ENCODE data around the gene FBXO4. TPM values are rescaled to one million over a fixed set of nuclear protein-coding genes. Genes with fewer than 3 reads are reported as not detected.

The FBXO4 gene
- total RNA-seq, 1 experiment from 2014 or later: 9.0 TPM

GRCh38 chr5:41918105-41918504 lies 7.0 kb upstream of the FBXO4 start:
- no peak overlapping the region for H3K4me3 ChIP-seq (replicated peaks in 1 of 2; ENCODE audit: low read depth in 1 of 2, low read length in 2 of 2)
- H3K9me3 ChIP-seq (ENCODE audit: control insufficient read depth in 1 of 2, insufficient read depth in 1 of 2, low read depth in 1 of 2, low read length in 2 of 2): no peaks in the 10 kb centered on the region
- H4K20me1 ChIP-seq (ENCODE audit: insufficient read depth): no peaks in the 10 kb centered on the region
- intact Hi-C loops (cut with micrococcal nuclease): no loop called here
- H3K79me2 ChIP-seq (ENCODE audit: insufficient read depth, low read length): no peaks in the 10 kb centered on the region
- no peak overlapping the region for H3K27ac ChIP-seq (ENCODE audit: low read depth, low read length)
- ChIA-PET RAD21 (ENCODE audit: low non-redundant PET in 1 of 2, low total read pairs in 2 of 2, uncharacterized antibody in 2 of 2, unreplicated experiment in 2 of 2) (no interaction called here), POLR2A (no interaction called here), CTCF (no interaction called here)
- no peak overlapping the region for H2AFZ ChIP-seq (ENCODE audit: low read depth, low read length, poor library complexity, severe bottlenecking)
- no peak overlapping the region for H3K4me2 ChIP-seq (ENCODE audit: low read length)
- H3K27me3 ChIP-seq (ENCODE audit: insufficient read depth, low read length): no peaks in the 10 kb centered on the region
- BruUV-seq (replicated peaks): no TSS peak
- H3K4me1 ChIP-seq (ENCODE audit: control insufficient read depth in 1 of 2, insufficient read depth in 2 of 2, low read length in 2 of 2): no peaks in the 10 kb centered on the region
- H3K9me2 ChIP-seq (ENCODE audit: insufficient read depth): no peaks in the 10 kb centered on the region
- ATAC-seq (no peak), DNase-seq (ENCODE audit: low read depth, low spot score) (no peak)
- TF ChIP-seq SP1 (IDR thresholded peaks at IDR 0.05; ENCODE audit: low read depth) (no peak), CEBPB (IDR thresholded peaks at IDR 0.05; ENCODE audit: low read depth) (no peak), JUND (IDR thresholded peaks at IDR 0.05) (no peak), EZH2 (IDR thresholded peaks at IDR 0.05) (no peak), ZNF274 (IDR thresholded peaks at IDR 0.05; ENCODE audit: low read depth, low read length) (no peak), EZH2phosphoT487 (IDR thresholded peaks at IDR 0.05; ENCODE audit: borderline replicate concordance) (no peak), FOSL1 (IDR thresholded peaks at IDR 0.05; ENCODE audit: low read depth) (no peak), SIN3A (IDR thresholded peaks at IDR 0.05; ENCODE audit: low read depth) (no peak), EGR1 (IDR thresholded peaks at IDR 0.05; ENCODE audit: low read depth) (no peak), ZFX (IDR thresholded peaks at IDR 0.05) (no peak)
- TF ChIP-seq, protein P1, sequence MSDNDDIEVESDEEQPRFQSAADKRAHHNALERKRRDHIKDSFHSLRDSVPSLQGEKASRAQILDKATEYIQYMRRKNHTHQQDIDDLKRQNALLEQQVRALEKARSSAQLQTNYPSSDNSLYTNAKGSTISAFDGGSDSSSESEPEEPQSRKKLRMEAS (IDR thresholded peaks at IDR 0.05): no peak
- no peak overlapping the region for H3K9ac ChIP-seq (ENCODE audit: low read length)
- H3K36me3 ChIP-seq (ENCODE audit: control insufficient read depth in 1 of 2, insufficient read depth in 2 of 2, low read length in 2 of 2): peaks cover 10 to 30% of the 10 kb centered on the region in 2 experiments; a peak in 3 of 4 replicates

DNA sequence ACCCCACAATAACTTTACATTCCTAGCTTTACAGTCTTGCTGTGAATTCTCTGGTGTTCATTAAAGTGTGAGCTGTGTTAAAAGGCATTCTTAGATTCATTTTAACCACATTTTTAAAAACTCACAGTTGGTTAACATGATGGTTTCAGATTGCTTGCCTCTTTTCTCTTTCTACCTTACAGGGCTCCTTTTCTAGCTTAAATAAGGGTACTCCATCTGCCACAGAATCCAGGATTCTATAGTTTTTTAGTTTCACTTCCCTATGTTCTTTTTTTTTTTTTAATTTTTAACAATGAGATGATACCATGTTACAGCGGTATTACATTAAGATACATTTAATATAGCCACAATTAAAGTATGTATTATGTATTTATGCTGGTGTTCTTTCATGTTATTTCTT lies 3.9 kb upstream of the FBXO4 start:
- H3K36me3 ChIP-seq (ENCODE audit: control insufficient read depth in 1 of 2, insufficient read depth in 2 of 2, low read length in 2 of 2): peaks cover 7 to 19% of the 10 kb centered on the region in 2 experiments; a peak in 2 of 4 replicates
- ChIA-PET RAD21 (ENCODE audit: low non-redundant PET in 1 of 2, low total read pairs in 2 of 2, uncharacterized antibody in 2 of 2, unreplicated experiment in 2 of 2) (no interaction called here), POLR2A (no interaction called here), CTCF (no interaction called here)
- H3K9me3 ChIP-seq (ENCODE audit: control insufficient read depth in 1 of 2, insufficient read depth in 1 of 2, low read depth in 1 of 2, low read length in 2 of 2): no peaks in the 10 kb centered on the region
- no peak overlapping the region for H3K4me2 ChIP-seq (ENCODE audit: low read length)
- H3K27ac ChIP-seq (ENCODE audit: low read depth, low read length): no peak overlapping the region
- DNase-seq (ENCODE audit: low read depth, low spot score) (no peak), ATAC-seq (no peak)
- H4K20me1 ChIP-seq (ENCODE audit: insufficient read depth): no peaks in the 10 kb centered on the region
- no peaks in the 10 kb centered on the region for H3K9me2 ChIP-seq (ENCODE audit: insufficient read depth)
- H3K9ac ChIP-seq (ENCODE audit: low read length): no peak overlapping the region
- no peak overlapping the region for H3K4me3 ChIP-seq (replicated peaks in 1 of 2; ENCODE audit: low read depth in 1 of 2, low read length in 2 of 2)
- no peaks in the 10 kb centered on the region for H3K27me3 ChIP-seq (ENCODE audit: insufficient read depth, low read length)
- H2AFZ ChIP-seq (ENCODE audit: low read depth, low read length, poor library complexity, severe bottlenecking): no peak overlapping the region
- no TSS peak for BruUV-seq (replicated peaks)
- H3K79me2 ChIP-seq (ENCODE audit: insufficient read depth, low read length): no peaks in the 10 kb centered on the region
- intact Hi-C loops (cut with micrococcal nuclease): no loop called here
- H3K4me1 ChIP-seq (ENCODE audit: control insufficient read depth in 1 of 2, insufficient read depth in 2 of 2, low read length in 2 of 2): peaks cover 3 to 12% of the 10 kb centered on the region in 2 experiments; a peak in 3 of 4 replicates
- TF ChIP-seq ZFX (IDR thresholded peaks at IDR 0.05) (no peak), POLR2A (IDR thresholded peaks at IDR 0.05; ENCODE audit: borderline replicate concordance, extremely low read depth, insufficient read depth, insufficient read length) (no peak), ELF1 (IDR thresholded peaks at IDR 0.05; ENCODE audit: borderline replicate concordance, low read depth) (no peak), ZNF274 (IDR thresholded peaks at IDR 0.05; ENCODE audit: low read depth, low read length) (no peak), ZBTB33 (IDR thresholded peaks at IDR 0.05; ENCODE audit: extremely low read depth, insufficient replicate concordance, low read length) (no peak), EGR1 (IDR thresholded peaks at IDR 0.05; ENCODE audit: low read depth) (no peak), TCF7L2 (IDR thresholded peaks at IDR 0.05; ENCODE audit: borderline replicate concordance, extremely low read depth, insufficient read depth, insufficient read length) (no peak), CBX3 (IDR thresholded peaks at IDR 0.05; ENCODE audit: low read depth) (no peak), FOSL1 (IDR thresholded peaks at IDR 0.05; ENCODE audit: low read depth) (no peak), REST (IDR thresholded peaks at IDR 0.05; ENCODE audit: low read depth) (no peak), EZH2 (IDR thresholded peaks at IDR 0.05) (no peak)
- TF ChIP-seq, protein P1 (IDR thresholded peaks at IDR 0.05): no peak
